OCI-LY7 (cell line): ENCODE data around the gene SPATS2L.

ENCODE experiments used
- CTCF ChIP-seq: fragments of 200-600 bp; sonication (generic); conservative IDR thresholded peaks from 2 replicates; pipeline ENCODE4 v1.5.1; 2014; ENCODE audit warnings: mild to moderate bottlenecking, antibody characterized with exemption, low read length, moderate library complexity, mixed read lengths
- EZH2phosphoT487 ChIP-seq: fragments of 200-600 bp; sonication (generic); IDR thresholded peaks from 2 replicates; pipeline ENCODE4 v1.6.1; 2018; ENCODE audit warnings: low read depth, borderline replicate concordance, mild to moderate bottlenecking, mixed run types, antibody characterized with exemption, low read length, moderate library complexity, mixed read lengths

- TF ChIP-seq CTCF (no peak), EZH2phosphoT487 (no peak)
Observed at GRCh38 chr2:200448455-200448854, 142.0 kb downstream of the SPATS2L start.
